GDM1 (cell line): ENCODE data around the gene TMEM184A.

Experiments used
- DNase-seq: peaks from one replicate; lab custom pipeline; 2025; lab: John Stamatoyannopoulos, UW

TMEM184A gene

GRCh38 chr7:1567896-1568510 lies 12.0 kb upstream of the TMEM184A start:
- no peak for DNase-seq

- DNase-seq = no peak
These were observed 11.2 kb upstream of the TMEM184A start for GRCh38 chr7:1567049-1567771.

- DNase-seq = no peak
These were observed 10.7 kb upstream of the TMEM184A start for GRCh38 chr7:1566687-1567048.

GRCh38 chr7:1564603-1565022 lies 8.6 kb upstream of the TMEM184A start:
- no peak for DNase-seq

- DNase-seq = no peak
These were observed 8.1 kb upstream of the TMEM184A start for GRCh38 chr7:1563981-1564602.

- DNase-seq = no peak
These were observed 6.6 kb upstream of the TMEM184A start for GRCh38 chr7:1562597-1563051.

GRCh38 chr7:1562116-1562515 lies 6.1 kb upstream of the TMEM184A start:
- no peak for DNase-seq

GRCh38 chr7:1561036-1561940 lies 5.3 kb upstream of the TMEM184A start:
- no peak for DNase-seq

GRCh38 chr7:1560620-1561031 lies 4.6 kb upstream of the TMEM184A start:
- no peak for DNase-seq

- DNase-seq = no peak
These were observed 3.9 kb upstream of the TMEM184A start for GRCh38 chr7:1559626-1560590.

GRCh38 chr7:1558841-1559625 lies 3.0 kb upstream of the TMEM184A start:
- DNase-seq = no peak

- no peak for DNase-seq
These were observed 2.3 kb upstream of the TMEM184A start for GRCh38 chr7:1558181-1558811.

- no peak for DNase-seq
These were observed 1.8 kb upstream of the TMEM184A start for GRCh38 chr7:1557771-1558170.

GRCh38 chr7:1557006-1557405 lies 1.0 kb upstream of the TMEM184A start:
- no peak for DNase-seq

- DNase-seq = no peak
These were observed 776 bp downstream of the TMEM184A start for GRCh38 chr7:1555046-1555812.

GRCh38 chr7:1554333-1555045 lies 1.5 kb downstream of the TMEM184A start:
- DNase-seq = no peak

- DNase-seq = no peak
These were observed 2.3 kb downstream of the TMEM184A start for GRCh38 chr7:1553512-1554210.

- no peak for DNase-seq
These were observed 3.8 kb downstream of the TMEM184A start for GRCh38 chr7:1552200-1552599.
